ENCODE measurements around the gene MAP3K3.

DNA sequence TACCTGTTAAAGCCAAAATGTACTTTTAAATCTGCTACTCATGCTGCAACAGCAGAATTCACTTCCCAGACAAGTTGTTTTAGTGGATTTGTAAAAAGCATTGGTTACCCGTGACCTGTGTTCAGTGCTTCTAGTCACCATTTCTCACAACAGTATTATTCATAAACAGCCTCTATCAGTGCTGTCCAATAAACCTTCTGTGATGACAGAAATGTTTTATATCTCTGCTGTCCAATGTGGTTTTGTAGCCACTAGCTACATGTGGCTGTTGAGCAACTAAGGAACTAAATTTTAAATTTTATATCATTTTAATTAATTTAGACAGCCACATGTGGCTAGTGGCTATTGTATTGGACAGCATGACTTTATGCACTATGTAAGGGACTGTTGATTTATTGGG is 12.6 kb downstream of the MAP3K3 start:
- no peak for TF ChIP-seq NFIC (IDR thresholded peaks at IDR 0.05)
- TF ChIP-seq, protein P1, sequence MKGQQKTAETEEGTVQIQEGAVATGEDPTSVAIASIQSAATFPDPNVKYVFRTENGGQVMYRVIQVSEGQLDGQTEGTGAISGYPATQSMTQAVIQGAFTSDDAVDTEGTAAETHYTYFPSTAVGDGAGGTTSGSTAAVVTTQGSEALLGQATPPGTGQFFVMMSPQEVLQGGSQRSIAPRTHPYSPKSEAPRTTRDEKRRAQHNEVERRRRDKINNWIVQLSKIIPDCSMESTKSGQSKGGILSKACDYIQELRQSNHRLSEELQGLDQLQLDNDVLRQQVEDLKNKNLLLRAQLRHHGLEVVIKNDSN (IDR thresholded peaks at IDR 0.05) = no peak
- TF ChIP-seq, protein P2, sequence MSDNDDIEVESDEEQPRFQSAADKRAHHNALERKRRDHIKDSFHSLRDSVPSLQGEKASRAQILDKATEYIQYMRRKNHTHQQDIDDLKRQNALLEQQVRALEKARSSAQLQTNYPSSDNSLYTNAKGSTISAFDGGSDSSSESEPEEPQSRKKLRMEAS (IDR thresholded peaks at IDR 0.05) = no peak
- TF ChIP-seq CREB1 (IDR thresholded peaks at IDR 0.05; ENCODE audit: low read depth) = no peak
- TF ChIP-seq RAD21 (IDR thresholded peaks at IDR 0.05; ENCODE audit: low read depth) = no peak
- TF ChIP-seq YY1 (IDR thresholded peaks at IDR 0.05; ENCODE audit: low read depth) = no peak
- no peak for TF ChIP-seq FOXM1 (IDR thresholded peaks at IDR 0.05; ENCODE audit: borderline replicate concordance, low read depth)
- TF ChIP-seq CEBPB (IDR thresholded peaks at IDR 0.05) = no peak
- TF ChIP-seq, protein P3, sequence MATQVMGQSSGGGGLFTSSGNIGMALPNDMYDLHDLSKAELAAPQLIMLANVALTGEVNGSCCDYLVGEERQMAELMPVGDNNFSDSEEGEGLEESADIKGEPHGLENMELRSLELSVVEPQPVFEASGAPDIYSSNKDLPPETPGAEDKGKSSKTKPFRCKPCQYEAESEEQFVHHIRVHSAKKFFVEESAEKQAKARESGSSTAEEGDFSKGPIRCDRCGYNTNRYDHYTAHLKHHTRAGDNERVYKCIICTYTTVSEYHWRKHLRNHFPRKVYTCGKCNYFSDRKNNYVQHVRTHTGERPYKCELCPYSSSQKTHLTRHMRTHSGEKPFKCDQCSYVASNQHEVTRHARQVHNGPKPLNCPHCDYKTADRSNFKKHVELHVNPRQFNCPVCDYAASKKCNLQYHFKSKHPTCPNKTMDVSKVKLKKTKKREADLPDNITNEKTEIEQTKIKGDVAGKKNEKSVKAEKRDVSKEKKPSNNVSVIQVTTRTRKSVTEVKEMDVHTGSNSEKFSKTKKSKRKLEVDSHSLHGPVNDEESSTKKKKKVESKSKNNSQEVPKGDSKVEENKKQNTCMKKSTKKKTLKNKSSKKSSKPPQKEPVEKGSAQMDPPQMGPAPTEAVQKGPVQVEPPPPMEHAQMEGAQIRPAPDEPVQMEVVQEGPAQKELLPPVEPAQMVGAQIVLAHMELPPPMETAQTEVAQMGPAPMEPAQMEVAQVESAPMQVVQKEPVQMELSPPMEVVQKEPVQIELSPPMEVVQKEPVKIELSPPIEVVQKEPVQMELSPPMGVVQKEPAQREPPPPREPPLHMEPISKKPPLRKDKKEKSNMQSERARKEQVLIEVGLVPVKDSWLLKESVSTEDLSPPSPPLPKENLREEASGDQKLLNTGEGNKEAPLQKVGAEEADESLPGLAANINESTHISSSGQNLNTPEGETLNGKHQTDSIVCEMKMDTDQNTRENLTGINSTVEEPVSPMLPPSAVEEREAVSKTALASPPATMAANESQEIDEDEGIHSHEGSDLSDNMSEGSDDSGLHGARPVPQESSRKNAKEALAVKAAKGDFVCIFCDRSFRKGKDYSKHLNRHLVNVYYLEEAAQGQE (IDR thresholded peaks at IDR 0.05; ENCODE audit: low read depth) = no peak
- no peak for TF ChIP-seq TAF1 (IDR thresholded peaks at IDR 0.05; ENCODE audit: low read depth)
- no peak for TF ChIP-seq EP300 (IDR thresholded peaks at IDR 0.05; ENCODE audit: borderline replicate concordance)
